A673 (cell line): Measurements from ENCODE around the gene CCL27. TPM values are rescaled to one million over a fixed set of nuclear protein-coding genes. Genes with fewer than 3 reads are reported as not detected.

ENCODE experiments used
- BruUV-seq: library from RNA; stranded (reverse); fragments of 400-500 nt; replicated peaks from 2 replicates; lab custom pipeline; 2021; lab: Mats Ljungman, UMichigan
- CTCF ChIA-PET: fragments of 300-600 bp; sonication (Branson Sonifier 250); formaldehyde crosslinking; loops from one replicate; lab custom pipeline; 2022; ENCODE audit warnings: antibody characterized with exemption; lab: Charles Lee
- POLR2A ChIA-PET: fragments of 300-600 bp; sonication (Branson Sonifier 250); formaldehyde crosslinking; loops from one replicate; lab custom pipeline; 2022; ENCODE audit warnings: antibody characterized with exemption; ENCODE audit not compliant: low non-redundant PET; lab: Charles Lee
- DNase-seq: peaks from one replicate; pipeline ENCODE4 v3.0.0-alpha.2; 2015; ENCODE audit warnings: low spot score
- H3K27ac ChIP-seq: fragments of 200-600 bp; sonication (generic); 2 replicates; pipeline ENCODE4 v1.5.1; 2016; ENCODE audit warnings: mixed run types, low read depth, mild to moderate bottlenecking, mixed read lengths, antibody characterized with exemption, low read length; ENCODE audit not compliant: poor library complexity, severe bottlenecking
- H3K27me3 ChIP-seq: fragments of 200-600 bp; sonication (generic); replicated peaks from 2 replicates; pipeline ENCODE4 v1.6.1; 2017; ENCODE audit warnings: mixed run types, low read depth, mild to moderate bottlenecking, mixed read lengths, antibody characterized with exemption, low read length; ENCODE audit not compliant: insufficient read depth, poor library complexity
- H3K36me3 ChIP-seq: fragments of 200-600 bp; sonication (generic); 2 replicates; pipeline ENCODE4 v1.6.1; 2016; ENCODE audit warnings: mixed run types, mild to moderate bottlenecking, mixed read lengths, antibody characterized with exemption, low read length; ENCODE audit not compliant: insufficient read depth, poor library complexity, severe bottlenecking
- H3K4me1 ChIP-seq: fragments of 200-600 bp; sonication (generic); 2 replicates; pipeline ENCODE4 v1.6.1; 2017; ENCODE audit warnings: mixed run types, mild to moderate bottlenecking, mixed read lengths, antibody characterized with exemption, low read length; ENCODE audit not compliant: insufficient read depth, poor library complexity, severe bottlenecking
- H3K4me3 ChIP-seq: fragments of 200-600 bp; sonication (generic); 2 replicates; pipeline ENCODE4 v1.5.1; 2016; ENCODE audit warnings: low read depth, mixed run types, mild to moderate bottlenecking, mixed read lengths, low read length; ENCODE audit not compliant: poor library complexity, severe bottlenecking
- H3K9me3 ChIP-seq: fragments of 200-600 bp; sonication (generic); 2 replicates; pipeline ENCODE4 v1.6.1; 2016; ENCODE audit warnings: mixed run types, low read depth, mild to moderate bottlenecking, mixed read lengths, antibody characterized with exemption, low read length; ENCODE audit not compliant: poor library complexity, severe bottlenecking
- EZH2 ChIP-seq: fragments of 200-600 bp; sonication (generic); IDR thresholded peaks from 2 replicates; pipeline ENCODE4 v1.6.1; 2017; ENCODE audit warnings: borderline replicate concordance, low read depth, mild to moderate bottlenecking, mixed read lengths, antibody characterized with exemption, low read length; ENCODE audit not compliant: poor library complexity, severe bottlenecking
- intact Hi-C: fragments of 100-400 bp; cut with micrococcal nuclease; formaldehyde crosslinking; loops from one replicate; pipeline ENCODE4 v1.10.0; 2022; ENCODE audit not compliant: unreplicated experiment
- total RNA-seq: library from RNA; stranded (reverse); gene quantifications from 2 replicates; pipeline ENCODE4 v1.2.3, GENCODE V29; 2021
- TF ChIP-seq, protein P1 (sequence below): fragments of 300-800, 200-600 bp; sonication (generic); conservative IDR thresholded peaks from 2 replicates; pipeline ENCODE4 v1.5.1; 2017; ENCODE audit warnings: low read depth, mild to moderate bottlenecking, antibody characterized with exemption, low read length, moderate library complexity, mixed read lengths

Gene CCL27
- total RNA-seq, 1 experiment from 2014 or later: not detected

GRCh38 chr9:34624475-34625185, 37.8 kb downstream of the CCL27 start:
- intact Hi-C loops: no loop called here
- Histone ChIP-seq H3K27ac (no peak overlapping the region), H3K4me3 (no peak overlapping the region), H3K9me3 (no peaks in the 10 kb centered on the region), H3K4me1 (peaks cover 8% of the 10 kb centered on the region), H3K36me3 (no peaks in the 10 kb centered on the region), H3K27me3 (peaks cover 59% of the 10 kb centered on the region)
- BruUV-seq: no TSS peak
- ChIA-PET CTCF (interaction anchor here (1.9 kb wide), 1 partner anchor 9 kb away, joined by 4 read pairs; no protein-coding TSS in a partner anchor), POLR2A (no interaction called here)
- no peak for DNase-seq
- TF ChIP-seq, protein P1, sequence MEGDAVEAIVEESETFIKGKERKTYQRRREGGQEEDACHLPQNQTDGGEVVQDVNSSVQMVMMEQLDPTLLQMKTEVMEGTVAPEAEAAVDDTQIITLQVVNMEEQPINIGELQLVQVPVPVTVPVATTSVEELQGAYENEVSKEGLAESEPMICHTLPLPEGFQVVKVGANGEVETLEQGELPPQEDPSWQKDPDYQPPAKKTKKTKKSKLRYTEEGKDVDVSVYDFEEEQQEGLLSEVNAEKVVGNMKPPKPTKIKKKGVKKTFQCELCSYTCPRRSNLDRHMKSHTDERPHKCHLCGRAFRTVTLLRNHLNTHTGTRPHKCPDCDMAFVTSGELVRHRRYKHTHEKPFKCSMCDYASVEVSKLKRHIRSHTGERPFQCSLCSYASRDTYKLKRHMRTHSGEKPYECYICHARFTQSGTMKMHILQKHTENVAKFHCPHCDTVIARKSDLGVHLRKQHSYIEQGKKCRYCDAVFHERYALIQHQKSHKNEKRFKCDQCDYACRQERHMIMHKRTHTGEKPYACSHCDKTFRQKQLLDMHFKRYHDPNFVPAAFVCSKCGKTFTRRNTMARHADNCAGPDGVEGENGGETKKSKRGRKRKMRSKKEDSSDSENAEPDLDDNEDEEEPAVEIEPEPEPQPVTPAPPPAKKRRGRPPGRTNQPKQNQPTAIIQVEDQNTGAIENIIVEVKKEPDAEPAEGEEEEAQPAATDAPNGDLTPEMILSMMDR: no peak
- peak; percentile 46 for TF ChIP-seq EZH2

DNA sequence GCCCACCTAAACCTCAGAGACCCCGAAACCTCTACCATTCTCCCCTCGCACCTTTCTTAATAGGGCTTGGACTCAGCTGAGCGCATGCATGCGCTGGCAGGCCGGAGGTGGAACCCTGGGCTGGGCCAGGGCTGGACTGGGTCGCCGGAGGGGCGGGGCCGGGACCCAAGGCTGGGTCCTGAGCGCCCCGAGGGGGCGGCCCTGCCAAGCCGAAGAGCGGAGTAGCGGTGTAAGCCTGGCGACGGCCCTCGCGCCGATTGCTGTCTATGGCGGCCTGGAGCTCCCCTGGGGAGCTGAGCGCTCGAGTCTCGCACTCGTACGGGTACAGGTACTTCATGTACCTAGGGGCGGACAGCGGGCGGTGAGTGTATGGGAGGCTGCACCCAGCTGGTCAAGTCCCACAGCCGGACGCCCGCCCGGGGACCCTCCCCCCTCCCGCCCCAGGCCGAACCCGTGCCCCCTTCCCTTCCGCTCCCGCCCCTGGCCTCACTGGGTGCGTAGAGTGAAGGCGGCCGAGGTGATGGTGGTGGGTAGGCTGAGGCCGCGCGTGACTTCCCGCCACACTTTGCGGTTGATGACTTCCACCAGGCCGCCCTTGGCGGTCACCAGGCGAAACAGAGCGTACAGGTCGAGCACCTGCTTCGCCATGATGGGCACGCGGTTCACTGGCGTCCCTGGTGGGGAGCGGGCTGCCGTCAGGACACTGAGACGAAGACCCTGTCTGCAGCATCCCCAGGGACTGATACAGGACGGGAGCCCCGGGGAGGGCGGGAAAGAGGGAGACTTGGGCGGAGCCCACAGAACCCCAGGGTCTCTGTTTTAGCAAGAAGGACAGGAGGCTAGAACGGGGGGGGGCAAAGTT, 38.9 kb downstream of the CCL27 start:
- DNase-seq: no peak
- ChIA-PET POLR2A (no interaction called here), CTCF (no interaction called here)
- TF ChIP-seq, protein P1: no peak
- no peak for TF ChIP-seq EZH2
- Histone ChIP-seq H3K4me1 (peaks cover 3% of the 10 kb centered on the region), H3K27ac (no peak overlapping the region), H3K36me3 (no peaks in the 10 kb centered on the region), H3K9me3 (no peaks in the 10 kb centered on the region), H3K27me3 (peaks cover 48% of the 10 kb centered on the region), H3K4me3 (no peak overlapping the region)
- no TSS peak for BruUV-seq
- intact Hi-C loops: no loop called here

DNA sequence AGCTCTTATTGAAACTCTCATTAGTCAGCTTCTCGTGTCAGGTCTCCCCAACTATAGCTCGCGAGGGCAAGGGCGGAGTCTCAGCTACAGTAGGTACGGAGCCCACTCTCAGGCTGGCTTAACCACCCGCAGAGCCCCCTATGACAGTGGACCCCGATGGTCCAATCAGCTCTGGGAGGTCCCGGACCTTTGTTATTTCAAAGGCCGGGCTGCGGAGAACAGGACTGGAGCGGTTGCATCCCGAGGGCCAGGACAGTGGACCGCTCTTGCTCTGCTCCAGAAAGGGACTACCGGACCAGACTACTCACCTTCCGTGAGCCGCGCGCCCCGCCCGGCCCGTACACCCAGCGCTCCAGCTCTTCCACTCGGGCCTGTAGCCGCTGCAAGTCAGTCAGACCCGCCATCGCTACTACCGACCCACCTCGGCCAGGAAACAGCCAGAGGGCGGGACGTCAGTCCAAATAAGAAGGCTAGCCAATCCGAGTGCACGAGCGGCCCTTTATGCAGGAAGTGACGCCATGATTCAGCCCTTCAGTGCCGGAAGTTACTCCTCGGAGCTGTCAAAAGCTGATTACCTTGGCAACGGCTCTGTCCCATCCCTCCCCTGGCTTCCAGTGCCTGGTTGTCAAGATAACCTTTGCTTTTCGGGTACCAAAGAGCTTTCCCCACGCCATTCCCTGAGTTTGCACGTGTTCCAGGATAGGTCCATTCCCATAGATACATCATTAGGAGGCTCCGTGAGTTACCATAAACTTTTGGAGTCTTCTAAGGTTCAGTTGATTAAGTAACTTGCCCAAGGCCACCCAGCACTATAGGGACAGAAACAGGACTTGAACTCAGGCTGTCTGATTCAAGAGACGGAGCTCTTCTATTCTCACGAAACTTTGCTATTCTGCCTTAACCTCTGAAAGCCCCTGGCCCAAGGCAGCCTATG, 42.1 kb downstream of the CCL27 start, which contains the start of gene DCTN3:
DCTN3 (minus strand) TSS at position 435 of the 934 bp plus-strand sequence; CDS start at position 404, 31 bp downstream.
- Histone ChIP-seq H3K4me1 (peaks cover 3% of the 10 kb centered on the region), H3K4me3 (peak within 1 kb of the TSS; percentile 94), H3K36me3 (no peaks in the 10 kb centered on the region), H3K9me3 (no peaks in the 10 kb centered on the region), H3K27me3 (peaks cover 16% of the 10 kb centered on the region), H3K27ac (peak within 1 kb of the TSS; percentile 72)
- ChIA-PET CTCF (interaction anchor here (1.2 to 1.3 kb wide), 2 partner anchors 14 to 27 kb away, joined by 3 to 7 read pairs; no protein-coding TSS in a partner anchor), POLR2A (no interaction called here)
- TSS peak; percentile 69 for BruUV-seq
- intact Hi-C loops: no loop called here
- TF ChIP-seq, protein P1: no peak
- TF ChIP-seq EZH2: no peak
- peak; percentile 97 for DNase-seq
